Tibial artery (tissue), 4 donors: Measurements from ENCODE around the gene PTTG1IP2.
"Not testable (repeated sequence)": the region's sequence is repeated elsewhere in the genome, so short reads cannot be mapped to it uniquely, and the experiment has no call there.

Experiments used
- DNase-seq, 2 donors: peaks; one replicate each; pipeline ENCODE4 v3.0.0-alpha.2; 2019
- H3K27ac ChIP-seq, 2 donors: fragments of 200-600 bp; sonication (generic) in 1 of 2; 1 replicate in 1 of 2; 2 replicates in 1 of 2; pipeline ENCODE4 v1.5.1; 2018 to 2019; ENCODE audit warnings: mild to moderate bottlenecking in 1 of 2
- H3K27me3 ChIP-seq, 2 donors: fragments of 200-600 bp; sonication (generic) in 1 of 2; one replicate each; pipeline versions ENCODE4 v1.5.1 to v1.6.0; 2016 to 2019
- H3K36me3 ChIP-seq, 3 donors: fragments of 200-600 bp; sonication (generic) in 2 of 3; one replicate each; pipeline ENCODE4 v1.5.1; 2016 to 2019; ENCODE audit warnings: mild to moderate bottlenecking in 2 of 3
- H3K4me1 ChIP-seq, 4 donors: fragments of 200-600 bp; sonication (generic) in 2 of 4; 1 replicate in 3 of 4; 2 replicates in 1 of 4; pipeline ENCODE4 v1.5.1; 2016 to 2019
- H3K4me3 ChIP-seq, 2 donors: fragments of 200-600 bp; sonication (generic) in 1 of 2; 1 replicate in 1 of 2; 2 replicates in 1 of 2; pipeline ENCODE4 v1.5.1; 2018 to 2019; ENCODE audit warnings: mild to moderate bottlenecking in 2 of 2
- H3K9me3 ChIP-seq, 3 donors: fragments of 200-600 bp; sonication (generic) in 1 of 3; one replicate each; pipeline ENCODE4 v1.5.1; 2016 to 2019
- CTCF ChIP-seq, 2 experiments: fragments of 200-600 bp in 1 of 2; fragments of 450-650 bp in 1 of 2; IDR thresholded peaks; one replicate each; pipeline ENCODE4 v1.5.1; 2017 to 2019; ENCODE audit warnings: antibody characterized with exemption in 2 of 2, mild to moderate bottlenecking in 1 of 2, moderate library complexity in 1 of 2
- intact Hi-C: fragments of 100-400 bp; cut with DNase I; formaldehyde crosslinking; loops from one replicate; pipeline ENCODE4 v1.15.0; 2023; ENCODE audit warnings: low total_unique reads

The PTTG1IP2 gene

GRCh38 chr7:90453931-90454330 is 15.5 kb upstream of the PTTG1IP2 start:
- Histone ChIP-seq H3K36me3 (no peaks in the 10 kb centered on the region), H3K27me3 (no peaks in the 10 kb centered on the region), H3K4me1 (peaks cover 0 to 8% (median 2%) of the 10 kb centered on the region in 4 donors), H3K27ac (no peak overlapping the region), H3K4me3 (no peak overlapping the region), H3K9me3 (no peaks in the 10 kb centered on the region)
- TF ChIP-seq CTCF (IDR thresholded peaks at IDR 0.05), result no peak
- DNase-seq, result no peak
- intact Hi-C loops, result loop anchor here (10.0 kb wide), 3 partner anchors 171 to 1841 kb away; no protein-coding TSS in a partner anchor

GRCh38 chr7:90455163-90456030 is 14.0 kb upstream of the PTTG1IP2 start:
- no peaks in the 10 kb centered on the region for H3K36me3 ChIP-seq
- peaks cover 0 to 8% (median 2%) of the 10 kb centered on the region in 4 donors for H3K4me1 ChIP-seq
- H3K4me3 ChIP-seq, result peak overlapping the region; percentile 10 to 20
- no peak overlapping the region for H3K27ac ChIP-seq
- TF ChIP-seq CTCF (IDR thresholded peaks at IDR 0.05), result peak; percentile 60 to 76
- no peak for DNase-seq
- intact Hi-C loops, result loop anchor here (10.0 kb wide), 3 partner anchors 169 to 1839 kb away; no protein-coding TSS in a partner anchor
- H3K9me3 ChIP-seq, result no peaks in the 10 kb centered on the region
- no peaks in the 10 kb centered on the region for H3K27me3 ChIP-seq

GRCh38 chr7:90458104-90458503 is 11.3 kb upstream of the PTTG1IP2 start:
- Histone ChIP-seq H3K36me3 (no peaks in the 10 kb centered on the region), H3K27me3 (no peaks in the 10 kb centered on the region), H3K4me3 (no peak overlapping the region), H3K9me3 (no peaks in the 10 kb centered on the region), H3K27ac (no peak overlapping the region), H3K4me1 (peaks cover 0 to 15% (median 2%) of the 10 kb centered on the region in 4 donors)
- intact Hi-C loops, result loop anchor here (10.0 kb wide), 3 partner anchors 167 to 1837 kb away; no protein-coding TSS in a partner anchor
- no peak for DNase-seq
- TF ChIP-seq CTCF (IDR thresholded peaks at IDR 0.05), result no peak

GRCh38 chr7:90459888-90460287 is 9.6 kb upstream of the PTTG1IP2 start:
- H3K27me3 ChIP-seq, result no peaks in the 10 kb centered on the region
- H3K36me3 ChIP-seq, result no peaks in the 10 kb centered on the region
- intact Hi-C loops, result loop anchor here (10.0 kb wide), 3 partner anchors 165 to 1835 kb away; no protein-coding TSS in a partner anchor
- no peak overlapping the region for H3K4me3 ChIP-seq
- DNase-seq, result no peak
- H3K9me3 ChIP-seq, result no peaks in the 10 kb centered on the region
- no peak for TF ChIP-seq CTCF (IDR thresholded peaks at IDR 0.05)
- peaks cover 0 to 21% (median 2%) of the 10 kb centered on the region in 4 donors for H3K4me1 ChIP-seq
- no peak overlapping the region for H3K27ac ChIP-seq

GRCh38 chr7:90461219-90461618 is 8.2 kb upstream of the PTTG1IP2 start:
- Histone ChIP-seq H3K4me3 (no peak overlapping the region), H3K27ac (no peak overlapping the region), H3K27me3 (no peaks in the 10 kb centered on the region), H3K4me1 (peaks cover 0 to 12% (median 0%) of the 10 kb centered on the region in 4 donors), H3K36me3 (no peaks in the 10 kb centered on the region), H3K9me3 (no peaks in the 10 kb centered on the region)
- no peak for DNase-seq
- no peak for TF ChIP-seq CTCF (IDR thresholded peaks at IDR 0.05)
- intact Hi-C loops, result no loop called here

GRCh38 chr7:90463151-90463628 is 6.2 kb upstream of the PTTG1IP2 start:
- H3K4me3 ChIP-seq, result peak overlapping the region; percentile 45 to 46
- H3K9me3 ChIP-seq, H3K27me3 ChIP-seq, H3K36me3 ChIP-seq, DNase-seq, intact Hi-C loops: not testable (repeated sequence)
- H3K27ac ChIP-seq, result peak overlapping the region; percentile 48 to 56
- peaks cover 0 to 12% (median 0%) of the 10 kb centered on the region in 4 donors for H3K4me1 ChIP-seq
